Panc1 (cell line): Measurements from ENCODE around the gene EFNA5. TPM values are rescaled to one million over a fixed set of nuclear protein-coding genes. Genes with fewer than 3 reads are reported as not detected.

Experiments used
- ATAC-seq: fragments of 200-7000 bp; cut with Tn5 transposase; 2 replicates; pipeline ENCODE4 v1.9.1; 2020; ENCODE audit warnings: mild to moderate bottlenecking, moderate library complexity
- BruUV-seq: library from RNA; stranded (reverse); fragments of 400-500 nt; replicated peaks from 2 replicates; lab custom pipeline; 2021; lab: Mats Ljungman, UMichigan
- CTCF ChIA-PET: fragments of 300-600 bp; sonication (Branson Sonifier 250); formaldehyde crosslinking; loops from one replicate; lab custom pipeline; 2022; ENCODE audit warnings: antibody characterized with exemption; lab: Charles Lee
- POLR2A ChIA-PET: fragments of 300-600 bp; sonication (Branson Sonifier 250); formaldehyde crosslinking; loops from one replicate; lab custom pipeline; 2022; ENCODE audit warnings: antibody characterized with exemption; lab: Charles Lee
- DNase-seq: peaks from one replicate; pipeline ENCODE4 v3.0.0-alpha.2; 2010; ENCODE audit warnings: low read depth, low spot score
- H3K27ac ChIP-seq: 2 replicates; pipeline ENCODE4 v1.5.1; 2011; ENCODE audit warnings: mild to moderate bottlenecking, low read length, inconsistent platforms
- H3K27me3 ChIP-seq: fragments of 200-500 bp; sonication (Bioruptor generic); 2 replicates; pipeline ENCODE4 v1.6.0; 2014; ENCODE audit warnings: low read length, inconsistent platforms; ENCODE audit not compliant: control insufficient read depth, insufficient read depth
- H3K36me3 ChIP-seq: fragments of 200-500 bp; sonication (Bioruptor generic); 2 replicates; pipeline ENCODE4 v1.5.1; 2014; ENCODE audit warnings: inconsistent platforms, mild to moderate bottlenecking, low read length, moderate library complexity; ENCODE audit not compliant: control insufficient read depth, insufficient read depth
- H3K4me1 ChIP-seq: 2 replicates; pipeline ENCODE4 v1.5.1; 2011; ENCODE audit warnings: inconsistent platforms, mild to moderate bottlenecking, low read length, moderate library complexity; ENCODE audit not compliant: control insufficient read depth, insufficient read depth
- H3K4me3 ChIP-seq, 2 experiments: 2 replicates each; pipeline ENCODE4 v1.5.1; 2011 to 2012; ENCODE audit warnings: low read depth in 2 of 2, low read length in 2 of 2, mild to moderate bottlenecking in 2 of 2, inconsistent platforms in 1 of 2, moderate library complexity in 1 of 2
- H3K9me3 ChIP-seq: fragments of 200-500 bp; sonication (Bioruptor generic); 2 replicates; pipeline ENCODE4 v1.5.1; 2014; ENCODE audit warnings: low read depth, mild to moderate bottlenecking, inconsistent platforms, low read length, moderate library complexity; ENCODE audit not compliant: control insufficient read depth, insufficient read depth
- POLR2AphosphoS5 ChIP-seq: IDR thresholded peaks from 2 replicates; pipeline ENCODE4 v1.6.1; 2012; ENCODE audit warnings: mild to moderate bottlenecking, low read depth, low read length, moderate library complexity
- SIN3A ChIP-seq: IDR thresholded peaks from 2 replicates; pipeline ENCODE4 v1.6.1; 2012; ENCODE audit warnings: low read depth, mild to moderate bottlenecking, low read length, moderate library complexity, borderline replicate concordance; ENCODE audit not compliant: insufficient read depth
- TCF7L2 ChIP-seq: IDR thresholded peaks from 2 replicates; pipeline ENCODE4 v1.6.1; 2011; ENCODE audit warnings: mild to moderate bottlenecking, low read depth, low read length, inconsistent platforms
- in situ Hi-C: cut with HindIII; loops from 2 replicates; pipeline ENCODE4 v1.10.0; 2016; ENCODE audit warnings: low sequenced_read_pairs, low pct_unique_long_range_greater_than_20kb
- intact Hi-C: fragments of 100-400 bp; cut with micrococcal nuclease; formaldehyde crosslinking; loops from one replicate; pipeline ENCODE4 v1.10.0; 2022; ENCODE audit not compliant: unreplicated experiment
- total RNA-seq: library from RNA; stranded (reverse); gene quantifications from one replicate; pipeline ENCODE4 v1.2.1, GENCODE V29; 2021; ENCODE audit not compliant: unreplicated experiment
- TF ChIP-seq, protein P1 (sequence below): fragments of 450-650 bp; IDR thresholded peaks from 2 replicates; pipeline ENCODE4 v1.5.1; 2017; ENCODE audit warnings: mild to moderate bottlenecking
- TF ChIP-seq, protein P2 (sequence below), 2 experiments: IDR thresholded peaks; 2 replicates each; pipeline ENCODE4 v1.6.1; 2011 to 2012; ENCODE audit warnings: low read depth in 2 of 2, control low read depth in 1 of 2, low read length in 1 of 2, mild to moderate bottlenecking in 1 of 2, moderate library complexity in 1 of 2; ENCODE audit not compliant: insufficient read depth in 1 of 2

Gene EFNA5
- total RNA-seq, 1 experiment from 2014 or later: 30.5 TPM

DNA sequence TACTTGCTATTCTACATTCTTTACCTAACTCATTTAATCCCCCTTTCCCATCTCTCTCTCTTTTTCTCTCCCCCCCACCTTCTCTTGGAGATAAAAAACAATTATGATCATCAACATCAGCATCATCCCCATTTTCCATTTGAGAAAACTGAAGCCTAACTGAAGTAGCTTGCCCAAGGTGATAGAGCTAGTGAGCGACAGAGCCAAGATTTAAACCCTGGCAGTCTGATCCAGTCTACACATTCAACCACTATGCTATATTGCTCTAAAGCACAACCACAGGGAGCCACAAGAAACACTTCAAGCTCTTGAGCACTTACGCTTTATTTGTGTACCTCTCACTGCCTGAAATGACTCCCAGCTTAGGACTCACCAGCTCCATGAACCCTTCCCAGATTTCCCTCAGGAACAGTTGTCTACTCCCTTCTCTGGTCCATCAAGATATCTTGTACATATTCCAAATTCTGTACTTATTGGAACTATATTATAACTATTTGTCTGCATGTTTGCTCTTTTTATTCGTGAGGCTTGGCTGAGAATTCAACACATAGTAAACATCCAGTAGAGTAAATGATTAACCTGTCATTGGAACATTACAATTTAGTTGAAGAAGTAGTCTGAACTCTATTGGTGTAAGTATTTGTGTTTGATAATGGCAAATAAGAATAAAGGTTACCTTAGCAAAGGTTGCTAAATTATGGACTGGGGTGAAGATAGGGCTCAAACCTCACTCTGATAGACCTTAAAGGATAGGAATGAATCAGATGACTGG, 164.8 kb downstream of the EFNA5 start:
- Histone ChIP-seq H3K27me3 (no peaks in the 10 kb centered on the region), H3K4me1 (peaks cover 4% of the 10 kb centered on the region; the same call in 1 of the 2 replicates), H3K9me3 (no peaks in the 10 kb centered on the region), H3K4me3 (no peak overlapping the region), H3K36me3 (no peaks in the 10 kb centered on the region), H3K27ac (no peak overlapping the region)
- no peak for TF ChIP-seq SIN3A
- TF ChIP-seq, protein P1, sequence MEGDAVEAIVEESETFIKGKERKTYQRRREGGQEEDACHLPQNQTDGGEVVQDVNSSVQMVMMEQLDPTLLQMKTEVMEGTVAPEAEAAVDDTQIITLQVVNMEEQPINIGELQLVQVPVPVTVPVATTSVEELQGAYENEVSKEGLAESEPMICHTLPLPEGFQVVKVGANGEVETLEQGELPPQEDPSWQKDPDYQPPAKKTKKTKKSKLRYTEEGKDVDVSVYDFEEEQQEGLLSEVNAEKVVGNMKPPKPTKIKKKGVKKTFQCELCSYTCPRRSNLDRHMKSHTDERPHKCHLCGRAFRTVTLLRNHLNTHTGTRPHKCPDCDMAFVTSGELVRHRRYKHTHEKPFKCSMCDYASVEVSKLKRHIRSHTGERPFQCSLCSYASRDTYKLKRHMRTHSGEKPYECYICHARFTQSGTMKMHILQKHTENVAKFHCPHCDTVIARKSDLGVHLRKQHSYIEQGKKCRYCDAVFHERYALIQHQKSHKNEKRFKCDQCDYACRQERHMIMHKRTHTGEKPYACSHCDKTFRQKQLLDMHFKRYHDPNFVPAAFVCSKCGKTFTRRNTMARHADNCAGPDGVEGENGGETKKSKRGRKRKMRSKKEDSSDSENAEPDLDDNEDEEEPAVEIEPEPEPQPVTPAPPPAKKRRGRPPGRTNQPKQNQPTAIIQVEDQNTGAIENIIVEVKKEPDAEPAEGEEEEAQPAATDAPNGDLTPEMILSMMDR: no peak
- TF ChIP-seq POLR2AphosphoS5: no peak
- DNase-seq (no peak), ATAC-seq (no peak)
- in situ Hi-C loops: no loop called here
- no TSS peak for BruUV-seq
- POLR2A ChIA-PET: no interaction called here
- CTCF ChIA-PET: no interaction called here
- intact Hi-C loops: no loop called here

DNA sequence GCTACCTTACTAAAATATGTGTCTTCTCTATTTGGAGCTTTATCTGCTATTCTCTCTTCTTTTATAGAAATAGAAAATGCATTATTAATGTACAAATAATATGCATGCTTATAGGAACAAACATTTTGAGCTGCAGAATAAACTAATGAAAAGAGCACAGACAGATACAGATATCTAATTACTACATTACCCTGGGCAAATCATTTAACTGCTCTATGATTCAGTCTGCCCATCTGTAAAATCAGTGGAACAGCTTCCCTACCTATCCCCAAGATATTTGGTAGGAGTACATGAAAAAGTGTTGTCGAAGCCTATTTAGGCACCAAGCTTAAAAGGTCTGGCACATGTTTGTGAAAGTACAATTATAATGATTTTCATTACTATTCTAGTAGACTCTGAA, 166.3 kb downstream of the EFNA5 start:
- no peak for ATAC-seq
- Histone ChIP-seq H3K4me1 (peaks cover 7% of the 10 kb centered on the region; the same call in 1 of the 2 replicates), H3K27ac (no peak overlapping the region), H3K27me3 (no peaks in the 10 kb centered on the region), H3K4me3 (no peak overlapping the region), H3K9me3 (no peaks in the 10 kb centered on the region), H3K36me3 (no peaks in the 10 kb centered on the region)
- intact Hi-C loops (no loop called here), in situ Hi-C loops (no loop called here)
- no peak for TF ChIP-seq POLR2AphosphoS5
- TF ChIP-seq, protein P2, sequence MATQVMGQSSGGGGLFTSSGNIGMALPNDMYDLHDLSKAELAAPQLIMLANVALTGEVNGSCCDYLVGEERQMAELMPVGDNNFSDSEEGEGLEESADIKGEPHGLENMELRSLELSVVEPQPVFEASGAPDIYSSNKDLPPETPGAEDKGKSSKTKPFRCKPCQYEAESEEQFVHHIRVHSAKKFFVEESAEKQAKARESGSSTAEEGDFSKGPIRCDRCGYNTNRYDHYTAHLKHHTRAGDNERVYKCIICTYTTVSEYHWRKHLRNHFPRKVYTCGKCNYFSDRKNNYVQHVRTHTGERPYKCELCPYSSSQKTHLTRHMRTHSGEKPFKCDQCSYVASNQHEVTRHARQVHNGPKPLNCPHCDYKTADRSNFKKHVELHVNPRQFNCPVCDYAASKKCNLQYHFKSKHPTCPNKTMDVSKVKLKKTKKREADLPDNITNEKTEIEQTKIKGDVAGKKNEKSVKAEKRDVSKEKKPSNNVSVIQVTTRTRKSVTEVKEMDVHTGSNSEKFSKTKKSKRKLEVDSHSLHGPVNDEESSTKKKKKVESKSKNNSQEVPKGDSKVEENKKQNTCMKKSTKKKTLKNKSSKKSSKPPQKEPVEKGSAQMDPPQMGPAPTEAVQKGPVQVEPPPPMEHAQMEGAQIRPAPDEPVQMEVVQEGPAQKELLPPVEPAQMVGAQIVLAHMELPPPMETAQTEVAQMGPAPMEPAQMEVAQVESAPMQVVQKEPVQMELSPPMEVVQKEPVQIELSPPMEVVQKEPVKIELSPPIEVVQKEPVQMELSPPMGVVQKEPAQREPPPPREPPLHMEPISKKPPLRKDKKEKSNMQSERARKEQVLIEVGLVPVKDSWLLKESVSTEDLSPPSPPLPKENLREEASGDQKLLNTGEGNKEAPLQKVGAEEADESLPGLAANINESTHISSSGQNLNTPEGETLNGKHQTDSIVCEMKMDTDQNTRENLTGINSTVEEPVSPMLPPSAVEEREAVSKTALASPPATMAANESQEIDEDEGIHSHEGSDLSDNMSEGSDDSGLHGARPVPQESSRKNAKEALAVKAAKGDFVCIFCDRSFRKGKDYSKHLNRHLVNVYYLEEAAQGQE (IDR thresholded peaks at IDR 0.05; ENCODE audit: insufficient read depth in 1 of 2, low read depth in 2 of 2, low read length in 1 of 2): no peak
- no peak for TF ChIP-seq TCF7L2
- TF ChIP-seq, protein P1: no peak
- TF ChIP-seq SIN3A: no peak
- BruUV-seq: no TSS peak
- no peak for DNase-seq
- POLR2A ChIA-PET: no interaction called here
- CTCF ChIA-PET: no interaction called here
